GM12865 (cell line): ENCODE data around the gene MED12L.

ENCODE experiments used
- DNase-seq: peaks from one replicate; pipeline ENCODE4 v3.0.0; 2010; ENCODE audit warnings: low read depth
- H3K4me3 ChIP-seq: 2 replicates; pipeline ENCODE4 v1.5.1; 2011; ENCODE audit warnings: mild to moderate bottlenecking, low read depth, low read length, control low read depth
- TF ChIP-seq, protein P1 (sequence below): IDR thresholded peaks from 2 replicates; pipeline ENCODE4 v1.5.1; 2011; ENCODE audit warnings: low read length, control low read depth, low read depth, inconsistent platforms; ENCODE audit not compliant: insufficient read depth; ENCODE audit errors: missing control alignments

MED12L gene

DNA sequence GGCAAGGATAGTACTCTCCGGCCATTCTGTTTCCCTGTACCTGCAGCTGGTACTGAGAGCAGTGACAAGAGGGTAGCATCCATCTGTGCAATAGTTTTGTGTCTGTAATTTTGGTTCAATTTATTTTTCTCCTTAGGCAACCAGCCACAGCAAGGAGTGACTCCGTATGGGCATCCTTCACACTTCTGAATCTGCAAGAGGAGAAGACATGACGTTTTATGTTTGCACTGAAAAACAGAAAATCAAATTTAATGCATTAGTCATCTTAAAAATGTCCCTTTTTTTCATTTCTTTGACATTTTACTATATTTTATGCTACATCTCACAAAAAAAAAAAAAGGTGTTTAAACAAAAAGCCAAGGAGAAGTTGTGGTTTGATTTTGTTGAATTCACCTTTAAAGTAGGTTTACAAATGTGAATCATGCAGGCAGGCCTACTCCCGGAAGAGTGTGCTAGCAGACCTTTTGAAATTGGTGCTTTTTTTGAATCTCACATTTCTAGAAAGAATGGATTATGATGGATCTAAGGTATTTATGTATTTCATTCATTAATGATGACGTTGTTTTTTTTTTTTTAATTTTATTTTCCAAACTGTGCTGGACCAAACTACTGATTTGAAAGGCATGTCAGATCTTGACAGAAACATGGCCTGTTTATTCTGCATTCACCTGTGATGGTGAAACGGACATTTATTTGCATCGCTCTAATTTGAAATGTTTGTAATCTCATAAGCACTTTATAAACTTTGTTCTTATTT, 347.3 kb downstream of the MED12L start:
- TF ChIP-seq, protein P1, sequence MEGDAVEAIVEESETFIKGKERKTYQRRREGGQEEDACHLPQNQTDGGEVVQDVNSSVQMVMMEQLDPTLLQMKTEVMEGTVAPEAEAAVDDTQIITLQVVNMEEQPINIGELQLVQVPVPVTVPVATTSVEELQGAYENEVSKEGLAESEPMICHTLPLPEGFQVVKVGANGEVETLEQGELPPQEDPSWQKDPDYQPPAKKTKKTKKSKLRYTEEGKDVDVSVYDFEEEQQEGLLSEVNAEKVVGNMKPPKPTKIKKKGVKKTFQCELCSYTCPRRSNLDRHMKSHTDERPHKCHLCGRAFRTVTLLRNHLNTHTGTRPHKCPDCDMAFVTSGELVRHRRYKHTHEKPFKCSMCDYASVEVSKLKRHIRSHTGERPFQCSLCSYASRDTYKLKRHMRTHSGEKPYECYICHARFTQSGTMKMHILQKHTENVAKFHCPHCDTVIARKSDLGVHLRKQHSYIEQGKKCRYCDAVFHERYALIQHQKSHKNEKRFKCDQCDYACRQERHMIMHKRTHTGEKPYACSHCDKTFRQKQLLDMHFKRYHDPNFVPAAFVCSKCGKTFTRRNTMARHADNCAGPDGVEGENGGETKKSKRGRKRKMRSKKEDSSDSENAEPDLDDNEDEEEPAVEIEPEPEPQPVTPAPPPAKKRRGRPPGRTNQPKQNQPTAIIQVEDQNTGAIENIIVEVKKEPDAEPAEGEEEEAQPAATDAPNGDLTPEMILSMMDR: no peak
- no peak overlapping the region for H3K4me3 ChIP-seq
- no peak for DNase-seq

DNA sequence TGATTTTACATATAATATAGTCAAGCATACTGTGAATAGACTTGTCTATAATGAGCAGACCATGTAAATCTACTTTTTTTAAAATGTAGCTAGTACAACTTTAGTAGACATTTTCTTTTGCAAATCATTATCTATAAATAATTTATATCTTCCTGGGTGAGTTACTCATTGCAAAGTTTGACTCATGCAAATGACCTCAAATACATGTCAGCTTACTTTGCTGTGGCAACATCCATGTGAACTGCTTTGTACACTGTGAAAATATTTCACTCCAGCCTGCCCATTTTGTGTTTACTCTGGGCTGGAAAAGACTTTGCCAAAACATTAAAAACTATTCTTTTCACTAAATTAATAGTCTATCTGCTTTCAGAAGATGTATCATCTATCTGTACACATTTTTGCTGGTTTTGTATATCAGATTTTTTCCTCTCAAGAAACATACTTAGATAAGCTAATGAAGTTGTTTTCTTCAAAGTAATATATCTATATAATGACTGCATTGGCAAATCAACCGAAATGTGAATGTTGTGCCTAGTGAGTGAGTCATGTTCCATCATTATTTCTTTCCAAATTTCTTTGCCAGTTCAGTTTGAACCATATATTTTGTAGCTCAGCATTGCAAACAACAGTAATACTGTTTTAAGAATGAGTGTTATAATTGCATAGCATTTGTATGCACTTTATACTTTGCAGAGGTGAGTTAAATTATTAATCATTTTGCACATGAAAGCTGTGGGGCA, 348.9 kb downstream of the MED12L start:
- TF ChIP-seq, protein P1: no peak
- DNase-seq: no peak
- H3K4me3 ChIP-seq: no peak overlapping the region

DNA sequence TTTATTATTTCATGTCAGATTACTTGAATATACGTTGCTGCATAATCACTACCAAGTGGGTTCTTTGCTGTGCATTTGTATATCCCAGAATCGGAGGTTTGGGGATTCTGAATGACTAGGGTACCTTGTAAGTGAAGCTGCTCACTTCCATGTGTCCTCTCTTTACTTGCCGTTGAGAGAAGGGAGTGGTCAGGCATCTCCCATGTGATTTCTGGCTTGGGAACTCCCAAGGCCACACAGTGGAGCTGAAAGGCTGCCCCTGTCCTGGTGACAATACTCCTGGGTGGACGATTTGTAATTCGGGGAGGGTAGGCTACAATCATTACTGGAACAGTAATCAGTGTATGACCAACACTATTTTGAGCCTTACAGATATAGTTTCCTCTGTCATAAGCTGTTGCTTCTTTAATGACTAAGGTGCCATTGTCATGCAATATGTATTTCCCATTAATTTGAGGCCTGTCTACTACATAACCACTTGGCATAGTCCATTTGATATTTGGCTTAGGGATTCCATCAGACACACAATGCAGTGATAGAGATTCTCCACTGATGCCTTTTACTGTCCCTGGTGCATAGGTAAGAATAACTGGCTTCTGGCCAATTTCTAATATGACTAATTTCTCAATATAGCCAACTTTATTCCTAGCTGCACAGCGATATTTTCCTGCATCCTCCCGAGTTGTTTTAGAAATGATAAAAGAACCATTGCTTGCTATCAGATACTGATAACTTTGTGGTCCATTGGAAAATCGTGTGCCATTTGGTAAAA, 351.4 kb downstream of the MED12L start:
- TF ChIP-seq, protein P1: no peak
- no peak overlapping the region for H3K4me3 ChIP-seq
- no peak for DNase-seq

DNA sequence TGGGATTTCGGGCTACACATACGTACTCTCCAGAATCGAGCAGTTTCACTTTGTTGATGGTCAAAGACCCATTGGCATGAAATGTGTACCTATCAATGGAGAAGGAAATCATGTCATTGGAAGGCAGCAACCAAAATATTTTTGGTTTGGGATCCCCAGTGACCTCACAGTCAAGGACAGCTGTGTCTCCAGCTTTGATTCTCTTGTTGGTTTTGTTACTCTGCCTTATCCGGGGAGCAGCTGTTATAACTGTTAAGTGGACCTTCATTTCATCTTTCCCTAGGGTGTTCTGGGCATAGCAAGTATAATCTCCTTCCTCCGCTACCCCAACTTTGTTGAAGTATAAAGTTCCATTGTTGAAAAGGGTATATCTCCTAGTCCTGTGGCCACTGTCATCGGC, 352.4 kb downstream of the MED12L start:
- no peak for DNase-seq
- H3K4me3 ChIP-seq: no peak overlapping the region
- TF ChIP-seq, protein P1: no peak

DNA sequence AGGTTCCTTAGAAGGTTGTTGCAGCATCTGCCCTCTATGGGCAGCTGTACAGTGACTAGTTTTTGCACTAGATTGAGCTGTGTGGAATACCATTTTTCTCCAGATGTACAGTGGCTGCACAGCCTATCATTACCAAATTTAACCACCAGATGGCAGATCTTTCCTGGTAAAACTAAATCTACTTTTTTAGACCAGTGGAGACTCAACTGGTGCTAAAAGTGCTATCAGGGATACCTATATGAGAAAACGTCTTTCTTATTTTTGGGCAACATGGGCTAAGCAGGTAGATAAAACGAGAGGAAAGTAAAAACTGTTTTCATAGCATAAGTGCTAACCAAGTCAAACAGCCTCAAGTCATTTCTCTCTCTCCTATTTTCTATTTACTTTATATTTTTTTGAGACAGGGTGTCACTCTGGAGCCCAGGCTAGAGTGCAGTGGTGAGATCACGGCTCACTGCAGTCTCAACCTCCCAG, 354.2 kb downstream of the MED12L start:
- H3K4me3 ChIP-seq: no peak overlapping the region
- TF ChIP-seq, protein P1: peak; percentile 64
- DNase-seq: peak; percentile 61

DNA sequence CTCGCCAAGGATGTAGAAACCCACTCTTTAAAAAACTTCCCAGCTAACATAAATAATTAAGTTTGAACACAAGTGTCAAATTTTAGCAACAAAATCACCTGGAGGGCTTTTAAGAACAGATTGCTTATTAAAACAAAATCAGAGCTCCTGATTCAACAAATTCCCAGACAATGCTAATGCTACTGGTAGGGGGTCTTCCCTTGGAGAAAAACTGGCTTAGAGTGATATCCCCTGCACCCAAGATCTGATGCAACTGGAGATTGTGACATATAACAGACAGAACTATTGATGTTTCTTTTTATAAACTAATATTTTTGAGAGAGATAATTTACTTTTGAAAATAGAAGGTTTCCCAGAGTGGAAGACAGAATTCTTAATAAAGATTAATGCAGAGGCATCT, 355.5 kb downstream of the MED12L start:
- H3K4me3 ChIP-seq: no peak overlapping the region
- TF ChIP-seq, protein P1: no peak
- no peak for DNase-seq
